A549 (cell line): Measurements from ENCODE around the gene CCSAP.

Experiments
- GATA3 ChIP-seq: IDR thresholded peaks from 2 replicates; pipeline ENCODE4 v1.6.1; 2012; ENCODE audit warnings: borderline replicate concordance
- TF ChIP-seq, protein P1 (sequence below): fragments of 450-650 bp; IDR thresholded peaks from 2 replicates; pipeline ENCODE4 v1.6.1; 2014; ENCODE audit warnings: antibody characterized with exemption

DNA sequence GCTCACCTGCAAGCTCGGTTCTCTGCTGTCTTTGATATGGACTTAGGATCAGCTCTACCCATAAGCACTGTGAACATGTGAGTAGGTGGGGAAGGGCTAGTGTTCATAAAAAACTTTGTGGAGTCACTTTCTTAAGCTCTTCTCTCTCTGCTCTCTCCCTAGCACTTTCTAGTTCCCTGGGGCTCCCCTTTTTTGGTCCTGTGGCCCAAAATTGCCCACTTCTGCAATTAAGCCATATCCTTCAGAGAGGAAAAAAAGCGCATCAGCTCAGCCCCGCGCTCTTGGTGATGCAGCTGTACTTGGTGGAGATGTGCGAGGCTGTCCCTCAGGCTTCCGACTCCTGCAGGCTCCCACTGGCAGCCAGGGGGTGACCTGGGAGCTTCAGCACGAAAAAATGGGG lies 23.4 kb downstream of the CCSAP start:
- no peak for TF ChIP-seq GATA3
- TF ChIP-seq, protein P1, sequence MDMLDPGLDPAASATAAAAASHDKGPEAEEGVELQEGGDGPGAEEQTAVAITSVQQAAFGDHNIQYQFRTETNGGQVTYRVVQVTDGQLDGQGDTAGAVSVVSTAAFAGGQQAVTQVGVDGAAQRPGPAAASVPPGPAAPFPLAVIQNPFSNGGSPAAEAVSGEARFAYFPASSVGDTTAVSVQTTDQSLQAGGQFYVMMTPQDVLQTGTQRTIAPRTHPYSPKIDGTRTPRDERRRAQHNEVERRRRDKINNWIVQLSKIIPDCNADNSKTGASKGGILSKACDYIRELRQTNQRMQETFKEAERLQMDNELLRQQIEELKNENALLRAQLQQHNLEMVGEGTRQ = no peak
